Putamen (tissue), 1 donor: Measurements from ENCODE around the gene THUMPD3.

Experiments used
- DNase-seq: peaks from one replicate; pipeline ENCODE4 v3.0.0-alpha.2; 2016; ENCODE audit warnings: low spot score

The THUMPD3 gene

GRCh38 chr3:9352917-9353752 lies 9.7 kb upstream of the THUMPD3 start:
- DNase-seq: peak; percentile 72

GRCh38 chr3:9361691-9362388 lies 1.0 kb upstream of the THUMPD3 start:
- no peak for DNase-seq

- DNase-seq: no peak
Measured at GRCh38 chr3:9369508-9369907, 6.7 kb downstream of the THUMPD3 start.

GRCh38 chr3:9373465-9373864 lies 10.6 kb downstream of the THUMPD3 start:
- DNase-seq: no peak

- no peak for DNase-seq
Measured at GRCh38 chr3:9377981-9378380, 15.1 kb downstream of the THUMPD3 start.

GRCh38 chr3:9379327-9379726 lies 16.5 kb downstream of the THUMPD3 start:
- DNase-seq: no peak

- DNase-seq: no peak
Measured at GRCh38 chr3:9380014-9380413, 17.2 kb downstream of the THUMPD3 start.

GRCh38 chr3:9384141-9384828 lies 21.4 kb downstream of the THUMPD3 start:
- no peak for DNase-seq

- no peak for DNase-seq
Measured at GRCh38 chr3:9385187-9386077, 22.6 kb downstream of the THUMPD3 start.

- DNase-seq: no peak
Measured at GRCh38 chr3:9386078-9386459, 23.2 kb downstream of the THUMPD3 start.

- DNase-seq: no peak
Measured at GRCh38 chr3:9386501-9387321, 23.9 kb downstream of the THUMPD3 start.

- DNase-seq: no peak
Measured at GRCh38 chr3:9387322-9387655, 24.4 kb downstream of the THUMPD3 start.

- DNase-seq: no peak
Measured at GRCh38 chr3:9388142-9388541, 25.3 kb downstream of the THUMPD3 start.

GRCh38 chr3:9388562-9389272 lies 25.9 kb downstream of the THUMPD3 start:
- DNase-seq: no peak

- no peak for DNase-seq
Measured at GRCh38 chr3:9390265-9390888, 27.5 kb downstream of the THUMPD3 start.

- DNase-seq: no peak
Measured at GRCh38 chr3:9392041-9392440, 29.2 kb downstream of the THUMPD3 start.

- DNase-seq: no peak
Measured at GRCh38 chr3:9395570-9396300, 32.9 kb downstream of the THUMPD3 start.

- DNase-seq: no peak
Measured at GRCh38 chr3:9396301-9396631, 33.4 kb downstream of the THUMPD3 start.

- DNase-seq: peak; percentile 98
Measured at GRCh38 chr3:9396632-9397331, 33.9 kb downstream of the THUMPD3 start.
